ENCODE measurements around the gene SLC16A13.

GRCh38 chr17:7080456-7081041 lies 44.7 kb downstream of the SLC16A13 start:
- no peak for TF ChIP-seq POLR2AphosphoS5 (IDR thresholded peaks at IDR 0.05; ENCODE audit: low read depth, low read length)
- no peak for TF ChIP-seq CTCF (IDR thresholded peaks at IDR 0.05)
- TF ChIP-seq SIN3A (IDR thresholded peaks at IDR 0.05; ENCODE audit: borderline replicate concordance, insufficient read depth, low read depth, low read length) = no peak
- TF ChIP-seq TCF7L2 (IDR thresholded peaks at IDR 0.05; ENCODE audit: low read depth, low read length) = no peak
